Transverse colon (tissue), 4 donors: ENCODE results near the gene CCM2L. TPM values are rescaled to one million over a fixed set of nuclear protein-coding genes. Genes with fewer than 3 reads are reported as not detected.

ENCODE experiments used
- DNase-seq: peaks from one replicate; pipeline ENCODE4 v3.0.0-alpha.2; 2019
- H3K27ac ChIP-seq, 4 donors: fragments of 200-600 bp; sonication (generic); 2 replicates each; pipeline ENCODE4 v1.5.1; 2016 to 2018; ENCODE audit warnings: inconsistent platforms in 4 of 4
- H3K27me3 ChIP-seq: fragments of 200-600 bp; sonication (generic); 2 replicates; pipeline ENCODE4 v1.5.1; 2017; ENCODE audit warnings: inconsistent platforms
- H3K36me3 ChIP-seq, 4 donors: fragments of 200-600 bp; sonication (generic); 2 replicates each; pipeline ENCODE4 v1.5.1; 2017 to 2019; ENCODE audit warnings: inconsistent platforms in 4 of 4
- H3K4me1 ChIP-seq, 4 donors: fragments of 200-600 bp; sonication (generic); 2 replicates each; pipeline ENCODE4 v1.5.1; 2017 to 2020; ENCODE audit warnings: inconsistent platforms in 4 of 4
- H3K4me3 ChIP-seq, 4 donors: fragments of 200-600 bp; sonication (generic); 1 replicate in 1 of 4; 2 replicates in 3 of 4; pipeline versions ENCODE4 v1.5.1 to v1.6.1; 2017 to 2019; ENCODE audit warnings: inconsistent platforms in 4 of 4
- H3K9me3 ChIP-seq, 2 donors: fragments of 200-600 bp; sonication (generic); 2 replicates each; pipeline ENCODE4 v1.5.1; 2017 to 2019; ENCODE audit warnings: inconsistent platforms in 2 of 2
- EP300 ChIP-seq: sonication (generic); formaldehyde crosslinking; IDR thresholded peaks from one replicate; pipeline ENCODE4 v1.6.1; 2017; ENCODE audit warnings: antibody characterized with exemption, low read depth
- POLR2A ChIP-seq: fragments of 450-650 bp; IDR thresholded peaks from one replicate; pipeline ENCODE4 v1.6.1; 2016; ENCODE audit warnings: antibody characterized with exemption, mild to moderate bottlenecking, moderate library complexity
- POLR2AphosphoS5 ChIP-seq, 3 donors: sonication (generic); formaldehyde crosslinking; IDR thresholded peaks; one replicate each; pipeline ENCODE4 v1.6.1; 2016; ENCODE audit warnings: antibody characterized with exemption in 3 of 3
- WGBS, 2 donors: methylation state at CpG; one replicate each; pipeline ENCODE4 v1.1.5; 2018; ENCODE audit warnings: low coverage in 1 of 2; 5-methylcytosine and 5-hydroxymethylcytosine counted together
- in situ Hi-C, 4 donors: fragments of 200-750 bp; cut with MboI; loops; one replicate each; pipeline versions ENCODE4 v1.15.0 to v1.15.1; 2017; ENCODE audit warnings: low sequenced_read_pairs in 3 of 4, low pct_ligation_motif_present in 1 of 4, low pct_unique_long_range_greater_than_20kb in 1 of 4
- intact Hi-C: fragments of 100-400 bp; cut with DNase I; formaldehyde crosslinking; loops from one replicate; pipeline ENCODE4 v1.15.1; 2023; ENCODE audit warnings: low total_unique reads
- total RNA-seq, 4 donors: library from RNA; depleted of rRNA; stranded (reverse); fragments of >200 nt; gene quantifications; one replicate each; pipeline ENCODE4 v1.1.0, GENCODE V29; 2016
- TF ChIP-seq, protein P1 (sequence below), 5 experiments: fragments of 200-600 bp in 3 of 5; fragments of 450-650 bp in 2 of 5; sonication (generic) in 3 of 5; IDR thresholded peaks; 1 replicate in 2 of 5; 2 replicates in 3 of 5; pipeline ENCODE4 v1.5.1; 2016 to 2017; ENCODE audit warnings: antibody characterized with exemption in 5 of 5, inconsistent platforms in 3 of 5, mild to moderate bottlenecking in 2 of 5, moderate library complexity in 1 of 5

The CCM2L gene
- total RNA-seq, 4 donors from 2014 or later = 1.7 to 4.9 (median 3.0) TPM

DNA sequence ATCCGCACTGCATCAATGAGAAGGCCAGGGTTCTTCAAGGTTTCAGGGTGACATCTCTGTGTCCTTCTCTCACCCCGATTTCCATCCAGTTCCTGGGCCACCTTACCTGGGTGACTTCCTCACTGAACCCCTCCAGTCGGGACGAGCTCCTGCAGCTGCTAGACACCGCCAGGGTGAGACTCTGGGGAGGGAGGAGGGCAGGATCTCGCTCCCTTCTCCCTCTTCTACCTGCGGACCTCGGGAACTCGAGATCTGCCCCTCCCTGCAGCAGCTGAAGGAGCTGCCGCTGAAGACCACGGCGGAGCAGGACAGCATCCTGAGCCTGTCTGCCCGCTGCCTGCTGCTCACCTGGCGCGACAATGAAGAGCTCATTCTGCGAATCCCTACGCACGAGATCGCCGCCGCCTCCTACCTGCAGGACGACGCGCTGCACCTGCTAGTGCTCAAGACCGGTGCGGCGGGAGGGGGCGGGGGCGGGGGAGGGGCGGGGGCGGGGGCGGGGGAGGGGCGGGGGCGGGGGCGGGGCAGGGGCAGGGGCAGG is 7.5 kb downstream of the CCM2L start:
- WGBS, 2 donors = 16 to 100% methylated on average over 1 to 28 of the region's 35 CpGs
- in situ Hi-C loops = no loop called here
- no peaks in the 10 kb centered on the region for H3K36me3 ChIP-seq
- no peak overlapping the region for H3K4me3 ChIP-seq
- no peaks in the 10 kb centered on the region for H3K9me3 ChIP-seq
- H3K4me1 ChIP-seq = peaks cover 0 to 16% (median 12%) of the 10 kb centered on the region in 4 donors
- peaks cover 87% of the 10 kb centered on the region for H3K27me3 ChIP-seq
- TF ChIP-seq EP300 (no peak), POLR2A (no peak), POLR2AphosphoS5 (IDR thresholded peaks at IDR 0.05) (no peak)
- TF ChIP-seq, protein P1, sequence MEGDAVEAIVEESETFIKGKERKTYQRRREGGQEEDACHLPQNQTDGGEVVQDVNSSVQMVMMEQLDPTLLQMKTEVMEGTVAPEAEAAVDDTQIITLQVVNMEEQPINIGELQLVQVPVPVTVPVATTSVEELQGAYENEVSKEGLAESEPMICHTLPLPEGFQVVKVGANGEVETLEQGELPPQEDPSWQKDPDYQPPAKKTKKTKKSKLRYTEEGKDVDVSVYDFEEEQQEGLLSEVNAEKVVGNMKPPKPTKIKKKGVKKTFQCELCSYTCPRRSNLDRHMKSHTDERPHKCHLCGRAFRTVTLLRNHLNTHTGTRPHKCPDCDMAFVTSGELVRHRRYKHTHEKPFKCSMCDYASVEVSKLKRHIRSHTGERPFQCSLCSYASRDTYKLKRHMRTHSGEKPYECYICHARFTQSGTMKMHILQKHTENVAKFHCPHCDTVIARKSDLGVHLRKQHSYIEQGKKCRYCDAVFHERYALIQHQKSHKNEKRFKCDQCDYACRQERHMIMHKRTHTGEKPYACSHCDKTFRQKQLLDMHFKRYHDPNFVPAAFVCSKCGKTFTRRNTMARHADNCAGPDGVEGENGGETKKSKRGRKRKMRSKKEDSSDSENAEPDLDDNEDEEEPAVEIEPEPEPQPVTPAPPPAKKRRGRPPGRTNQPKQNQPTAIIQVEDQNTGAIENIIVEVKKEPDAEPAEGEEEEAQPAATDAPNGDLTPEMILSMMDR (IDR thresholded peaks at IDR 0.05) = peak in 2 of 5 experiments; percentile 21 to 22
- intact Hi-C loops = no loop called here
- H3K27ac ChIP-seq = peak overlapping the region in 1 of 4 donors; percentile 26
- DNase-seq = peak; percentile 54

DNA sequence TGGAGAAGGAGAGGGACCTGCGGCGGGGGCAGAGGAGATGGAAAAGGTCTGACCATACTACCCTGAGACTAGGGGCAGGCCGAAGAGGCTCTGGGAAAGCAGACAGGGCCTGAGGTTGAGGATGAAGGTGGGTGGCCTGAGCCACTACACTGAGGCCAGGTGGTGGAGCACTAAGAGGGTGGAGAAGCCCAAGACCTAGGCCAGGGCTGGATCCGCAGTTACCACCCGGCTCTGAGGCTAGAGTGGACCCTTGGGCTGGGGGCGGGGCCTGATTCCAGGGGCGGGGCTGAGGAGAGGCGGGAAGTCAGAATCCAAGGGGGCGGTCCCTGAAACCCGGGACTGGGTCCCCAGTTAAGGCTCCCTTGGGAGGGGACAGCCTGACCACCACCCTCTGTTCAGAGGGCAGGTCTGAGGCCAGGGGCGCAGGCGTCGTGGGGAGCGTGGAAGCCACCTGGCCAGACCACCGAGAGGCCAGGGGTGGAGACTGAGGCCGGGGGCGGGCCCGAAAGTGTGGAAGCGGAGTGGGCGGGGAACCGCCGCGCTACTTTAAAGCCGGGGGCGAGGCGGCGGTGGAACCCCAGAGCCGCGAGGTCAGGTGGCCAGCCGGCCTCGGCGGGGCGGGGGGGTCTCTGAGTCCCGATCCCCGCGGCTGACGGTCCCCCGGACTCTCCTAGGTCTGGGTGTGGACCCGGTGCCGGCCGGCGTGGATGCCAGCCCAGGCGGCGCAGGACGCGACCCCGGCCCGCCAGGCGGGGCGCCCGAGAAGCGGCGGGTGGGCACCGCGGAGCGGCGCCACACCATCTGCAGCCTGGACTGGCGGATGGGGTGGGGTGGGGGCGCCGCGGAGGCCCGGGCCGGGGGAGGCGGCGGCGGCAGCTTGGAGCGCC is 8.3 kb downstream of the CCM2L start:
- in situ Hi-C loops = no loop called here
- TF ChIP-seq, protein P1 (IDR thresholded peaks at IDR 0.05) = no peak
- no peak for TF ChIP-seq POLR2AphosphoS5 (IDR thresholded peaks at IDR 0.05)
- intact Hi-C loops = no loop called here
- Histone ChIP-seq H3K36me3 (no peaks in the 10 kb centered on the region), H3K27ac (peak overlapping the region in 1 of 4 donors; percentile 26), H3K4me1 (peaks cover 0 to 16% (median 12%) of the 10 kb centered on the region in 4 donors), H3K27me3 (peaks cover 88% of the 10 kb centered on the region), H3K4me3 (peak overlapping the region; percentile 22 to 61 (median 42)), H3K9me3 (no peaks in the 10 kb centered on the region)
- peak; percentile 71 for DNase-seq
- 4% methylated on average over 35 of the region's 67 CpGs; no CpG with 5 or more reads in 1 of the 2 donors for WGBS, 2 donors

DNA sequence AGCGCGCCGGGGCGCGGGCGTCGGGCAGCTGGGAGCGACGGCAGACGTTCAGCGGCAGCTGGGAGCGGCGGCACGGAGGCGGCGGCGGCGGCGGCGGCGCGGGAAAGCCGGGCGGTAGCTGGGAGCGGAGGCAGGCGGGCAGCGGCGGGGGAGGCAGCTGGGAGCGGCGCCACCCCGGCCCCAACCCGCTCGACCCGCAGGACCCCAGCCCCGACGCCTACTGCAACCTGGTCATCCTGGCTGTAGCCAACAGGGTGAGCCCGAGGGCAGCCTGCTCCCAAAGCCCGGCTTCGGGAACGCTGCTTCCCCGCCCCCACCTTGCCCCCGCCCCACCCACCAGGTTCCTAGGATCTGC is 8.9 kb downstream of the CCM2L start:
- WGBS, 2 donors = 0% methylated on average over 18 of the region's 42 CpGs; no CpG with 5 or more reads in 1 of the 2 donors
- TF ChIP-seq POLR2AphosphoS5 (IDR thresholded peaks at IDR 0.05) (no peak), POLR2A (no peak)
- TF ChIP-seq, protein P1 (IDR thresholded peaks at IDR 0.05) = no peak
- DNase-seq = no peak
- H3K4me3 ChIP-seq = peak overlapping the region in 3 of 4 donors; percentile 34 to 61 (median 50)
- no peaks in the 10 kb centered on the region for H3K9me3 ChIP-seq
- peaks cover 90% of the 10 kb centered on the region for H3K27me3 ChIP-seq
- H3K36me3 ChIP-seq = no peaks in the 10 kb centered on the region
- H3K4me1 ChIP-seq = peaks cover 0 to 16% (median 12%) of the 10 kb centered on the region in 4 donors
- intact Hi-C loops = no loop called here
- in situ Hi-C loops = no loop called here
- no peak overlapping the region for H3K27ac ChIP-seq

DNA sequence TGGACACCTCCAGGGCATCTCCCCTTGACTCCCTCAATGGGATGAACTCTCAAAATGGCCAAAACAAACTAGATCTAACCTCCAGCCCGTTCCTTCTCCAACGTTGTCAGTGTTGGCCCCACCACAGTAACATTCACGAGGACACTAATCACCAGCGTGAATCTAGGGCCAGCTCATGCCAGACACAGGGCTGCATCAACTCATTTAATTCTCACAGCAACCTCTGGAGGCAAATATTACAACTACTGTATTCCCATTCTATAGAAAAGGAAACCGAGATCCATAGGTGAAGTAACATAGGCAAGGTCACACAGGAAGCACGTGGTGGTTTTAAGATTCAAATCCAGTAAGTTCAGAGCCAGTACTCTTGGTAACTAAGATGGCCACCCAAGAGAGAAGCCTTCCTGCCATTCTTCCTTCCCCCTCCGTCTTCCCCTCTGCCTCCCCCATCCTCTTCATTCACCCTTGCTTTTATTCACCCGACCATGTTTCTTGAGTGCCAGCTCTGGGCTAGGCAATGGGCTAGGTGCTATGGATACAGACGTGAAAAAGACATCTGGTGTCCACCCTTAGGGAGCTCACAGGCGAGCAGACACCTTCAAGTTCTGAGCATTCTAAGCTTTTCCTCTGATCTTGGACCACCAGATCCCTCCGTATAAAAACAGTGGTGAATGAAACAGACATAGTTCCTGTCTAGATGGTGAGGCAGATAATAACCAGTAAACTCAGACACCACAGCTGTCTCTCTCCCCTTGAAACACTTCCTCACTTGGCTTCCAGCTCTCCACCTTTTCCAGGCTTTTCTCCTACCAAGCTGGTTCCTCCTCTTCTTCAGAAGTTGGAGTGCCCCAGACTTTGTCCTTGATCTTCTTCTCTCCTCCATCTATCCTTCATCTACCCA is 9.6 kb downstream of the CCM2L start:
- Histone ChIP-seq H3K27me3 (peaks cover 94% of the 10 kb centered on the region), H3K27ac (no peak overlapping the region), H3K4me3 (peak overlapping the region in 2 of 4 donors; percentile 50 to 61), H3K36me3 (no peaks in the 10 kb centered on the region), H3K4me1 (peaks cover 0 to 16% (median 12%) of the 10 kb centered on the region in 4 donors), H3K9me3 (no peaks in the 10 kb centered on the region)
- intact Hi-C loops (no loop called here), in situ Hi-C loops (no loop called here)
- TF ChIP-seq POLR2AphosphoS5 (IDR thresholded peaks at IDR 0.05) = no peak
- TF ChIP-seq, protein P1 (IDR thresholded peaks at IDR 0.05) = no peak
- TF ChIP-seq EP300 = no peak
- TF ChIP-seq POLR2A = no peak
- WGBS, 2 donors = 24 to 40% methylated on average over 1 to 11 of the region's 11 CpGs
- DNase-seq = no peak
